CD4-positive, alpha-beta memory T cell (primary cell): ENCODE measurements around the gene MRTO4. TPM values are rescaled to one million over a fixed set of nuclear protein-coding genes. Genes with fewer than 3 reads are reported as not detected.

Experiments
- CTCF ChIA-PET: fragments of 350-600 bp; sonication (Branson Sonifier 250); formaldehyde crosslinking; loops from one replicate; lab custom pipeline; 2021; ENCODE audit warnings: inconsistent platforms; ENCODE audit not compliant: partially characterized antibody; lab: Charles Lee
- POLR2A ChIA-PET: fragments of 350-600 bp; sonication (Branson Sonifier 250); formaldehyde crosslinking; loops from one replicate; lab custom pipeline; 2021; ENCODE audit not compliant: partially characterized antibody; lab: Charles Lee
- DNase-seq, 5 donors: peaks; one replicate each; pipeline versions ENCODE4 v3.0.0 to v3.0.0-alpha.2; 2020 to 2022; ENCODE audit warnings: mixed read lengths in 1 of 5
- H3K27ac ChIP-seq: one replicate; pipeline ENCODE4 v1.7.0; 2013; ENCODE audit warnings: low read depth, low read length
- H3K27me3 ChIP-seq: 2 replicates; pipeline ENCODE4 v1.7.0; 2013; ENCODE audit warnings: mild to moderate bottlenecking, low read length, moderate library complexity; ENCODE audit not compliant: insufficient read depth
- H3K36me3 ChIP-seq: 2 replicates; pipeline ENCODE4 v1.7.0; 2013; ENCODE audit warnings: mild to moderate bottlenecking, low read length, moderate library complexity; ENCODE audit not compliant: insufficient read depth
- H3K4me1 ChIP-seq: 2 replicates; pipeline ENCODE4 v1.7.0; 2013; ENCODE audit warnings: mild to moderate bottlenecking, low read length, moderate library complexity; ENCODE audit not compliant: insufficient read depth
- H3K4me3 ChIP-seq, 2 donors: one replicate each; pipeline ENCODE4 v1.7.0; 2013; ENCODE audit warnings: low read length in 2 of 2, mild to moderate bottlenecking in 1 of 2
- H3K9me3 ChIP-seq, 2 donors: one replicate each; pipeline ENCODE4 v1.7.0; 2013; ENCODE audit warnings: low read length in 2 of 2, control low read depth in 1 of 2; ENCODE audit not compliant: control insufficient read depth in 1 of 2
- H3K27ac Mint-ChIP-seq, 7 donors: one replicate each; pipeline ENCODE4 v1.8.0; 2020 to 2021; ENCODE audit warnings: mixed read lengths in 7 of 7, mild to moderate bottlenecking in 6 of 7, inconsistent platforms in 3 of 7, moderate library complexity in 3 of 7
- H3K27me3 Mint-ChIP-seq, 2 donors: one replicate each; pipeline ENCODE4 v1.8.0; 2020 to 2021; ENCODE audit warnings: mixed read lengths in 2 of 2
- H3K36me3 Mint-ChIP-seq, 2 donors: one replicate each; pipeline ENCODE4 v1.8.0; 2020 to 2021; ENCODE audit warnings: mixed read lengths in 2 of 2, inconsistent platforms in 1 of 2, mild to moderate bottlenecking in 1 of 2
- H3K4me1 Mint-ChIP-seq, 4 donors: one replicate each; pipeline ENCODE4 v1.8.0; 2020 to 2021; ENCODE audit warnings: mixed read lengths in 4 of 4, mild to moderate bottlenecking in 1 of 4
- H3K4me3 Mint-ChIP-seq, 8 donors: one replicate each; pipeline ENCODE4 v1.8.0; 2020 to 2021; ENCODE audit warnings: mixed read lengths in 8 of 8, mild to moderate bottlenecking in 7 of 8, moderate library complexity in 6 of 8, inconsistent platforms in 3 of 8
- H3K9me3 Mint-ChIP-seq, 8 donors: one replicate each; pipeline ENCODE4 v1.8.0; 2020 to 2021; ENCODE audit warnings: mixed read lengths in 8 of 8, mild to moderate bottlenecking in 5 of 8, inconsistent platforms in 3 of 8, moderate library complexity in 1 of 8
- intact Hi-C: fragments of 100-400 bp; cut with micrococcal nuclease; formaldehyde crosslinking; loops from one replicate; pipeline ENCODE4 v1.15.1; 2023
- polyA plus RNA-seq, 2 donors: library from polyadenylated mRNA; unstranded; fragments of 300-500 nt; fragmentation: Illumina TruSeq; gene quantifications; one replicate each; pipeline ENCODE4 v1.2.3, GENCODE V29; 2021
- total RNA-seq, 2 experiments: library from RNA; stranded (reverse); gene quantifications; one replicate each; pipeline ENCODE4 v1.2.3, GENCODE V29; 2021

MRTO4 gene
- total and polyA plus RNA-seq, 4 experiments from 2014 or later, result 14.1 to 23.7 (median 17.8) TPM

- Mint-ChIP-seq H3K4me1 (peaks cover 6 to 21% (median 12%) of the 10 kb centered on the region in 4 donors), H3K4me3 (no peak overlapping the region), H3K36me3 (peaks cover 18 to 44% of the 10 kb centered on the region in 2 donors), H3K27me3 (no peaks in the 10 kb centered on the region), H3K27ac (peak overlapping the region in 4 of 7 donors; percentile 35 to 85 (median 56)), H3K9me3 (no peaks in the 10 kb centered on the region)
- no peak for DNase-seq
- peaks cover 17% of the 10 kb centered on the region for H3K4me1 ChIP-seq
- H3K9me3 ChIP-seq, result no peaks in the 10 kb centered on the region
- intact Hi-C loops, result no loop called here
- ChIA-PET CTCF (no interaction called here), POLR2A (no interaction called here)
- no peak overlapping the region for H3K27ac ChIP-seq
- H3K27me3 ChIP-seq, result no peaks in the 10 kb centered on the region
- peaks cover 53% of the 10 kb centered on the region for H3K36me3 ChIP-seq
- no peak overlapping the region for H3K4me3 ChIP-seq
Measured at GRCh38 chr1:19257178-19257914, 5.7 kb downstream of the MRTO4 start.

GRCh38 chr1:19258353-19258752 is 6.7 kb downstream of the MRTO4 start:
- DNase-seq, result no peak
- intact Hi-C loops, result no loop called here
- Mint-ChIP-seq H3K4me1 (peaks cover 1 to 12% (median 6%) of the 10 kb centered on the region in 4 donors), H3K9me3 (no peaks in the 10 kb centered on the region), H3K4me3 (no peak overlapping the region), H3K36me3 (peaks cover 18 to 43% of the 10 kb centered on the region in 2 donors), H3K27me3 (no peaks in the 10 kb centered on the region), H3K27ac (peak overlapping the region in 1 of 7 donors; percentile 29)
- Histone ChIP-seq H3K27ac (no peak overlapping the region), H3K9me3 (no peaks in the 10 kb centered on the region), H3K4me3 (no peak overlapping the region), H3K27me3 (no peaks in the 10 kb centered on the region), H3K36me3 (peaks cover 53% of the 10 kb centered on the region), H3K4me1 (peaks cover 7% of the 10 kb centered on the region)
- ChIA-PET POLR2A (interaction anchor here (0.7 kb wide), 1 partner anchor 89 kb away, joined by 4 read pairs; no protein-coding TSS in a partner anchor), CTCF (no interaction called here)

GRCh38 chr1:19260211-19261138 is 8.9 kb downstream of the MRTO4 start:
- H3K27me3 ChIP-seq, result no peaks in the 10 kb centered on the region
- no peak overlapping the region for H3K4me3 ChIP-seq
- H3K27ac ChIP-seq, result no peak overlapping the region
- H3K9me3 ChIP-seq, result no peaks in the 10 kb centered on the region
- H3K9me3 Mint-ChIP-seq, result no peaks in the 10 kb centered on the region
- DNase-seq, result no peak
- peaks cover 0 to 5% (median under 1%) of the 10 kb centered on the region in 4 donors for H3K4me1 Mint-ChIP-seq
- H3K36me3 Mint-ChIP-seq, result peaks cover 18 to 39% of the 10 kb centered on the region in 2 donors
- intact Hi-C loops, result no loop called here
- no peak overlapping the region for H3K4me3 Mint-ChIP-seq
- ChIA-PET POLR2A (interaction anchor here (0.8 kb wide), 1 partner anchor 9 kb away, joined by 3 read pairs; the partner anchor contains the start of genes EMC1 and MRTO4), CTCF (no interaction called here)
- H3K27me3 Mint-ChIP-seq, result no peaks in the 10 kb centered on the region
- peak overlapping the region in 2 of 7 donors; percentile 35 to 75 for H3K27ac Mint-ChIP-seq
- H3K36me3 ChIP-seq, result peaks cover 51% of the 10 kb centered on the region
- H3K4me1 ChIP-seq, result no peaks in the 10 kb centered on the region

- H3K27ac ChIP-seq, result no peak overlapping the region
- peaks cover 0 to 3% (median under 1%) of the 10 kb centered on the region in 4 donors for H3K4me1 Mint-ChIP-seq
- H3K27ac Mint-ChIP-seq, result no peak overlapping the region
- no peaks in the 10 kb centered on the region for H3K9me3 Mint-ChIP-seq
- intact Hi-C loops, result no loop called here
- CTCF ChIA-PET, result no interaction called here
- no peak overlapping the region for H3K4me3 Mint-ChIP-seq
- no peaks in the 10 kb centered on the region for H3K27me3 ChIP-seq
- no peaks in the 10 kb centered on the region for H3K9me3 ChIP-seq
- peaks cover 12 to 30% of the 10 kb centered on the region in 2 donors for H3K36me3 Mint-ChIP-seq
- POLR2A ChIA-PET, result no interaction called here
- H3K36me3 ChIP-seq, result peaks cover 37% of the 10 kb centered on the region
- peaks cover 0 to 1% of the 10 kb centered on the region in 2 donors for H3K27me3 Mint-ChIP-seq
- DNase-seq, result no peak
- no peaks in the 10 kb centered on the region for H3K4me1 ChIP-seq
- no peak overlapping the region for H3K4me3 ChIP-seq
Measured at GRCh38 chr1:19262047-19262446, 10.4 kb downstream of the MRTO4 start.

GRCh38 chr1:19262744-19263143 is 11.1 kb downstream of the MRTO4 start:
- no peak overlapping the region for H3K4me3 Mint-ChIP-seq

GRCh38 chr1:19268445-19268844 is 16.8 kb downstream of the MRTO4 start:
- H3K9me3 Mint-ChIP-seq, result peaks cover 0 to 5% (median 1%) of the 10 kb centered on the region in 8 donors
- peaks cover 0 to 4% of the 10 kb centered on the region in 2 donors for H3K36me3 Mint-ChIP-seq
- intact Hi-C loops, result no loop called here
- Histone ChIP-seq H3K36me3 (no peaks in the 10 kb centered on the region), H3K9me3 (no peaks in the 10 kb centered on the region), H3K4me1 (no peaks in the 10 kb centered on the region), H3K27me3 (no peaks in the 10 kb centered on the region), H3K27ac (no peak overlapping the region), H3K4me3 (no peak overlapping the region)
- CTCF ChIA-PET, result no interaction called here
- H3K4me1 Mint-ChIP-seq, result peaks cover 0 to 4% (median 1%) of the 10 kb centered on the region in 4 donors
- no peak overlapping the region for H3K4me3 Mint-ChIP-seq
- H3K27ac Mint-ChIP-seq, result no peak overlapping the region
- DNase-seq, result no peak
- H3K27me3 Mint-ChIP-seq, result peaks cover 7 to 8% of the 10 kb centered on the region in 2 donors
- POLR2A ChIA-PET, result no interaction called here

More at GRCh38 chr1:19262744-19263143, 11.1 kb downstream of the MRTO4 start:
- DNase-seq, result no peak
- Histone ChIP-seq H3K9me3 (no peaks in the 10 kb centered on the region), H3K36me3 (peaks cover 30% of the 10 kb centered on the region), H3K4me3 (no peak overlapping the region), H3K27me3 (no peaks in the 10 kb centered on the region), H3K4me1 (no peaks in the 10 kb centered on the region), H3K27ac (no peak overlapping the region)
- Mint-ChIP-seq H3K27me3 (peaks cover 0 to 1% of the 10 kb centered on the region in 2 donors), H3K27ac (peak overlapping the region in 1 of 7 donors; percentile 53), H3K4me1 (no peaks in the 10 kb centered on the region), H3K36me3 (peaks cover 9 to 25% of the 10 kb centered on the region in 2 donors), H3K9me3 (no peaks in the 10 kb centered on the region)
- CTCF ChIA-PET, result no interaction called here
- POLR2A ChIA-PET, result interaction anchor here (0.9 kb wide), 1 partner anchor 11 kb away, joined by 5 read pairs; the partner anchor contains the start of genes EMC1 and MRTO4
- intact Hi-C loops, result no loop called here
